ENCODE data around the gene ADAM12.
"Not testable (repeated sequence)": the region's sequence is repeated elsewhere in the genome, so short reads cannot be mapped to it uniquely, and the experiment has no call there.

ADAM12 gene

GRCh38 chr10:126262233-126262838 is 125.9 kb downstream of the ADAM12 start:
- DNase-seq (ENCODE audit: low spot score) = no peak

GRCh38 chr10:126259760-126260479 is 128.4 kb downstream of the ADAM12 start:
- DNase-seq (ENCODE audit: low spot score) = no peak

GRCh38 chr10:126256864-126257263 is 131.4 kb downstream of the ADAM12 start:
- DNase-seq (ENCODE audit: low spot score) = no peak

GRCh38 chr10:126255313-126255712 is 133.0 kb downstream of the ADAM12 start:
- DNase-seq (ENCODE audit: low spot score) = no peak

GRCh38 chr10:126253611-126253998 is 134.7 kb downstream of the ADAM12 start:
- no peak for DNase-seq (ENCODE audit: low spot score)

- no peak for DNase-seq (ENCODE audit: low spot score)
Measured at GRCh38 chr10:126252884-126253610, 135.2 kb downstream of the ADAM12 start.

- DNase-seq (ENCODE audit: low spot score) = no peak
Measured at GRCh38 chr10:126251778-126252407, 136.4 kb downstream of the ADAM12 start.

GRCh38 chr10:126250527-126251310 is 137.6 kb downstream of the ADAM12 start:
- no peak for DNase-seq (ENCODE audit: low spot score)

- no peak for DNase-seq (ENCODE audit: low spot score)
Measured at GRCh38 chr10:126250045-126250444, 138.2 kb downstream of the ADAM12 start.

- no peak for DNase-seq (ENCODE audit: low spot score)
Measured at GRCh38 chr10:126247446-126247975, 140.8 kb downstream of the ADAM12 start.

GRCh38 chr10:126246396-126246795 is 141.9 kb downstream of the ADAM12 start:
- not testable (repeated sequence) for DNase-seq (ENCODE audit: low spot score)

- no peak for DNase-seq (ENCODE audit: low spot score)
Measured at GRCh38 chr10:126245501-126245900, 142.8 kb downstream of the ADAM12 start.

GRCh38 chr10:126243971-126244370 is 144.3 kb downstream of the ADAM12 start:
- no peak for DNase-seq (ENCODE audit: low spot score)

- no peak for DNase-seq (ENCODE audit: low spot score)
Measured at GRCh38 chr10:126243306-126243705, 145.0 kb downstream of the ADAM12 start.

- DNase-seq (ENCODE audit: low spot score) = no peak
Measured at GRCh38 chr10:126242397-126243260, 145.6 kb downstream of the ADAM12 start.

- no peak for DNase-seq (ENCODE audit: low spot score)
Measured at GRCh38 chr10:126240483-126240882, 147.8 kb downstream of the ADAM12 start.

- no peak for DNase-seq (ENCODE audit: low spot score)
Measured at GRCh38 chr10:126239844-126240243, 148.4 kb downstream of the ADAM12 start.

- no peak for DNase-seq (ENCODE audit: low spot score)
Measured at GRCh38 chr10:126235979-126236851, 152.1 kb downstream of the ADAM12 start.

Measured in hematopoietic multipotent progenitor cell treated with erythropoietin and hydrocortisone succinate and interleukin-3 and kit ligand, for 17 days (in vitro differentiated cells).